GM12875 (cell line): ENCODE data around the gene C4orf50.

Experiments used
- H3K4me3 ChIP-seq: one replicate; pipeline ENCODE4 v1.5.1; 2011; ENCODE audit warnings: low read depth, low read length, control low read depth
- TF ChIP-seq, protein P1 (sequence below): IDR thresholded peaks from 2 replicates; pipeline ENCODE4 v1.5.1; 2011; ENCODE audit warnings: low read depth, mild to moderate bottlenecking, control low read depth, inconsistent platforms, low read length, moderate library complexity, borderline replicate concordance; ENCODE audit not compliant: insufficient read depth

C4orf50 gene

DNA sequence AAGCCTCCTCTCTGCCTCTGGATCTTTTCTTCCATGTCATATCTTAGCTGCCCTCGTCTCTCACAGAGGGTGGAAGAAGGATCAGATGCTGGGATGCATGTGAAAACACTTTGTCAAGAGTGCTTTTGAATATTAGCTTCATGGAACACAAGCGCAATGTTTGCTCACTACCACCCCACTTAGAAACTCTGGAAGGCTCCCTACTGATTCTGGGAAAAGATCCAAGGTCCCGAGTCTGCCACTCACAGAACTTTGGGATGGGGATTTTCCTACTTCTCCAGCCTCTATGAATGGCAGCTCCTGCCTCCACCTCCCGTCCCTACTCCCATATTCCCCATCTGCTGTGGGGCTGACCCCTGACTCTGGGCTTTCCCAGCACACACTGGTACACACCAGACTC is 85.1 kb downstream of the C4orf50 start:
- no peak overlapping the region for H3K4me3 ChIP-seq
- TF ChIP-seq, protein P1, sequence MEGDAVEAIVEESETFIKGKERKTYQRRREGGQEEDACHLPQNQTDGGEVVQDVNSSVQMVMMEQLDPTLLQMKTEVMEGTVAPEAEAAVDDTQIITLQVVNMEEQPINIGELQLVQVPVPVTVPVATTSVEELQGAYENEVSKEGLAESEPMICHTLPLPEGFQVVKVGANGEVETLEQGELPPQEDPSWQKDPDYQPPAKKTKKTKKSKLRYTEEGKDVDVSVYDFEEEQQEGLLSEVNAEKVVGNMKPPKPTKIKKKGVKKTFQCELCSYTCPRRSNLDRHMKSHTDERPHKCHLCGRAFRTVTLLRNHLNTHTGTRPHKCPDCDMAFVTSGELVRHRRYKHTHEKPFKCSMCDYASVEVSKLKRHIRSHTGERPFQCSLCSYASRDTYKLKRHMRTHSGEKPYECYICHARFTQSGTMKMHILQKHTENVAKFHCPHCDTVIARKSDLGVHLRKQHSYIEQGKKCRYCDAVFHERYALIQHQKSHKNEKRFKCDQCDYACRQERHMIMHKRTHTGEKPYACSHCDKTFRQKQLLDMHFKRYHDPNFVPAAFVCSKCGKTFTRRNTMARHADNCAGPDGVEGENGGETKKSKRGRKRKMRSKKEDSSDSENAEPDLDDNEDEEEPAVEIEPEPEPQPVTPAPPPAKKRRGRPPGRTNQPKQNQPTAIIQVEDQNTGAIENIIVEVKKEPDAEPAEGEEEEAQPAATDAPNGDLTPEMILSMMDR = no peak

DNA sequence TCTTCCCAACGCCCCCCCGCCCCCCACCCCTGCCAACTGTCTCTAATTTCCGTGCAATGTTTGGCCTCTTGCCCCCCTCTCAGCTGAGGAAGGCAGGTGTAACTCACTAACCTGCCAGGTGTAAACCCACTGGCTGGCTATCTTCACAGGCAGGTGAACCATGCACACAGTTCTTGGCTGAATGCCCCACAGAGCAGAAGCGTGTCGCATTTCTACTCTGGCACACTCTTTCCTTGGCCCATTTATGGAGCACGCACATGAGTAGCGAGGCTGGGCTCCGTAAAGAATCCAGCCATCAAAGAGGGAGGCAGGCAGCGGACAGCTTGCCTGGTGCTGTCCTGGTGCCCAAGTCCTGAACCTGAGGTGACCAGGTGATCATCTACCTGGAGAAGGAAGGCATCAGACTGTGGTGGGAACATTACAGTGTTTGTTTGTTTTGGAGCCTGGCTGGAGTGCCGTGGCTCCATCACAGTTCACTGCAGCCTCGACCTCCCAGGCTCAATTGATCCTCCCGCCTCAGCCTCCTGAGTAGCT is 86.1 kb downstream of the C4orf50 start:
- no peak overlapping the region for H3K4me3 ChIP-seq
- TF ChIP-seq, protein P1 = no peak

DNA sequence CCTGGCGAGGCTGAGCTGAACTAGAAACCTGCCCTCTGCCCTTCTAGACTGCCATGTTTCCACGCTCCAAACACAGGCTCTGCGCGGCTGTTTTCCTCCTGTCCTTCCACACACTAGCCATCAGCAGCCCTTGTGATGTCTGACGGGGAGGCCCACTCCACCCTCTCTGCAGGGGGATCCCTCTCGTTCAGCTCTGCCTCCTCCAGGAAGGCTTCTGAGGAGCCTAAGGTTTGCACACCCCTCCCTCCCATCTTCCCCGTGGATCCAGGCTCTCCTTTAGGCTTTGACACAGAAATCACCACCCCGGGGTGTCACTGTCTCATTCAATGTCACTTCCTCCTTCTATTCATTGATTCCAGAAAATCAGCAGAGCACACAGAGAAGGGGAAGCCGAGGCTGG is 86.7 kb downstream of the C4orf50 start:
- H3K4me3 ChIP-seq = no peak overlapping the region
- TF ChIP-seq, protein P1 = no peak

DNA sequence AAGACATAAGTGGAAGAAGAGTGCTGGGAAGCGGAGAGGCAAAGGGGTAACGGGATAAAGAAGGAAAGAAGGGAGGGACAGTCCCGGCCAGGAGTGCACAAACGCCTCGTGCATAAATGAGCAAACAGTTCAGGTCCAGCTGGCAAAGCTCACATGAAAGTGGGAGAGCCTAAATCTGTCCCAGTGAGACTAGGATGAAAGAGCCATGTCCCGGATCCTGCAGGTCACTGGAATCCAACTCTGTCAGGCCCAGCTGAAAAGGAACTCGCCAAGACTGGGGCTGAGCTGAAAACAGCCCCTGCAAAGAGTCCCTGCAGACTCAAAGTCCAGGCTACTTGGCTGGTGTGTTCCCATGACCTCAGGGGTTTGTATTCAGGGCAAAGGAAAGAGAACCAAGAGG is 87.4 kb downstream of the C4orf50 start:
- H3K4me3 ChIP-seq = no peak overlapping the region
- TF ChIP-seq, protein P1 = no peak

DNA sequence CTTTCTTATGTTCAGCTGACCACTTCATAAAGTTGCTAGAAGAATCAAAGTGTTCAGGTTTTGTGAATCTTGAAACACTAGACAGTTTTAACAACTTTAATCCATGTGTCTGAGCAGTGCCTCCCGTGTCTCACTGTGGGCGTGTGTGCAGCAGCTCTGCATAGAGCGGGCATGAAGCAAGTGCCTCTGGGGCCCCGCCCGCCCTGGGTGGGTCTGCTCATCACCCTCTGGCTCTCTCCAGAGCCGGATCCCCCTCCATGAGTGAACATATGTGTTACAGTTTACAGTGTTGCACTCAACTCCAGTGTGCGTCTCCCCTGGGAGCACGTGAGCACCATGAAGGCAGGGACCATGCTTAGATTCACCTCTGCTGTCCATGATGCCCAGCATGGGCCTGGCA is 87.8 kb downstream of the C4orf50 start:
- H3K4me3 ChIP-seq = no peak overlapping the region
- TF ChIP-seq, protein P1 = no peak

DNA sequence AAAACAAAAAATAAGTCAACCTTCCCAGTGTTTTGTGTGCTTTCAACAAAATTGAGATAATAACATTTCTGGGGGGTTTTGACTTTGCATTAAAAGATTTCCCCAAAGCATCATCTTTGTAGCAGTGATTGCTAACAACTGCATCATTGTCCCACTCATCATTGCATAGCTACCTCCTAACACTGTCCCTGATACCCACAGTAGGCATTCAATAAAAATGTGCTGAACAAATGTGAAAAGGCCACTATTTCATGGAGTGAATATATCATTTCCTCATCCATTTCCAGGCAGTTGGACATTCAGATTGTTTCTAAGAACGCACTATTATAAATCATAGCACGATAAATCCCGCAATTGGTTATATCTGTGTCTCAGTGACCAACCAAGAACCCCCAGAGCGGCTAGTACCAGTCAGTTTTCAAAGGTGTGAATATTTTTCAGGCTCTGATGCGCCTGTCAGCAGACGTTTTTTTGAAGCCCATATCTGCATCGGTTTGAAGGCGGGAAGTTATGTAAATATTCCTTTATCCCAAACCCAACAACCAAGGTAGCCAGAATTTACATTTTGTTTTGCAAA is 89.3 kb downstream of the C4orf50 start:
- TF ChIP-seq, protein P1 = no peak
- no peak overlapping the region for H3K4me3 ChIP-seq

DNA sequence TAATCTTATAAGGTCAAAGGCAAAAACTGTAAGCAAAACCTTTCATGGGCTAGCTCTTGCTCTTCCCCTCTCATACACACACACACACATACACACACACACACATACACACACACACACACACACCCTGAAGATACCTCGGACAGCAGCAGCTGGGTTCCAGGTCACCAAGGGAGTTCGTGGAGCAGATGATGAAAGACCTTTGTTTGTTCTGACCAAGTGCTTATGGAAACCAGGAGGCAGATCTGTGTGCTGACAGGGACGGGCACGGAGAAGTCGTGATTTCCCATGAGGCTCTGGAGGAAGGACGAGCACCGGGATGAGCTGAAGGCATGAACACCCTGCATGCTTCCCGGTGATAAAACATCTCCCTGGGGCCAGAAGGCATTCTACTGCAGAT is 90.0 kb downstream of the C4orf50 start:
- H3K4me3 ChIP-seq = no peak overlapping the region
- TF ChIP-seq, protein P1 = no peak
